H9 (cell line): ENCODE results near the gene IQGAP2. TPM values are rescaled to one million over a fixed set of nuclear protein-coding genes. Genes with fewer than 3 reads are reported as not detected.

Experiments
- DNase-seq: peaks from one replicate; pipeline ENCODE4 v3.0.0-alpha.2; 2017
- H2AFZ ChIP-seq: one replicate; pipeline ENCODE4 v1.6.1; 2013; ENCODE audit warnings: mild to moderate bottlenecking, low read length, control low read depth, moderate library complexity
- H2AK5ac ChIP-seq: 2 replicates; pipeline ENCODE4 v1.6.1; 2013; ENCODE audit warnings: low read length, control low read depth, mixed read lengths; ENCODE audit not compliant: insufficient read length
- H2BK120ac ChIP-seq: one replicate; pipeline ENCODE4 v1.6.1; 2013; ENCODE audit warnings: low read depth, mild to moderate bottlenecking, low read length, control low read depth, inconsistent platforms; ENCODE audit not compliant: poor library complexity, severe bottlenecking
- H2BK12ac ChIP-seq: 2 replicates; pipeline ENCODE4 v1.6.1; 2013; ENCODE audit warnings: low read length, control low read depth, mixed read lengths, low read depth; ENCODE audit not compliant: insufficient read length
- H2BK15ac ChIP-seq: 2 replicates; pipeline ENCODE4 v1.6.1; 2013; ENCODE audit warnings: low read depth, low read length, control low read depth
- H2BK20ac ChIP-seq: one replicate; pipeline ENCODE4 v1.6.1; 2013; ENCODE audit warnings: low read depth, mild to moderate bottlenecking, low read length, control low read depth, inconsistent platforms; ENCODE audit not compliant: poor library complexity, severe bottlenecking
- H2BK5ac ChIP-seq: 2 replicates; pipeline ENCODE4 v1.6.1; 2013; ENCODE audit warnings: low read length, control low read depth, mixed read lengths; ENCODE audit not compliant: insufficient read length
- H3K14ac ChIP-seq: 2 replicates; pipeline ENCODE4 v1.6.1; 2013; ENCODE audit warnings: low read length, control low read depth; ENCODE audit not compliant: insufficient read depth
- H3K18ac ChIP-seq: 2 replicates; pipeline ENCODE4 v1.6.1; 2013; ENCODE audit warnings: low read depth, mild to moderate bottlenecking, mixed read lengths, low read length, control low read depth; ENCODE audit not compliant: insufficient read length
- H3K23ac ChIP-seq: 2 replicates; pipeline ENCODE4 v1.6.1; 2013; ENCODE audit warnings: low read length, control low read depth, mixed read lengths, low read depth; ENCODE audit not compliant: insufficient read length
- H3K23me2 ChIP-seq: 2 replicates; pipeline ENCODE4 v1.6.1; 2013; ENCODE audit warnings: low read depth, mild to moderate bottlenecking, mixed read lengths, low read length, control low read depth; ENCODE audit not compliant: insufficient read length, poor library complexity, severe bottlenecking
- H3K27ac ChIP-seq: 2 replicates; pipeline ENCODE4 v1.5.1; 2013; ENCODE audit warnings: low read length, control low read depth, mixed read lengths, low read depth; ENCODE audit not compliant: insufficient read length
- H3K27me3 ChIP-seq: 2 replicates; pipeline ENCODE4 v1.6.1; 2013; ENCODE audit warnings: low read length, control low read depth, inconsistent platforms; ENCODE audit not compliant: insufficient read depth
- H3K4ac ChIP-seq: 2 replicates; pipeline ENCODE4 v1.6.1; 2013; ENCODE audit warnings: low read depth, mild to moderate bottlenecking, control low read depth, inconsistent platforms, low read length, moderate library complexity
- H3K4me1 ChIP-seq: 2 replicates; pipeline ENCODE4 v1.6.1; 2013; ENCODE audit warnings: low read length, control low read depth, inconsistent platforms; ENCODE audit not compliant: insufficient read depth
- H3K4me2 ChIP-seq: 2 replicates; pipeline ENCODE4 v1.6.1; 2013; ENCODE audit warnings: low read length, control low read depth, mixed read lengths; ENCODE audit not compliant: insufficient read length, insufficient read depth
- H3K56ac ChIP-seq: 2 replicates; pipeline ENCODE4 v1.6.1; 2013; ENCODE audit warnings: low read depth, mild to moderate bottlenecking, mixed read lengths, low read length, control low read depth; ENCODE audit not compliant: insufficient read length
- H3K79me1 ChIP-seq: 2 replicates; pipeline ENCODE4 v1.6.1; 2013; ENCODE audit warnings: low read depth, mild to moderate bottlenecking, moderate library complexity, low read length, control low read depth, inconsistent platforms; ENCODE audit not compliant: insufficient read depth, poor library complexity, severe bottlenecking
- H3K79me2 ChIP-seq: 2 replicates; pipeline ENCODE4 v1.6.1; 2013; ENCODE audit warnings: low read length, control low read depth, inconsistent platforms; ENCODE audit not compliant: insufficient read depth
- H3K9ac ChIP-seq: 2 replicates; pipeline ENCODE4 v1.6.1; 2013; ENCODE audit warnings: low read length, control low read depth, mixed read lengths; ENCODE audit not compliant: insufficient read length; ENCODE audit errors: extremely low read depth
- H3K9me3 ChIP-seq: one replicate; pipeline ENCODE4 v1.6.1; 2013; ENCODE audit warnings: low read depth, low read length, inconsistent platforms; ENCODE audit not compliant: control insufficient read depth
- H3T11ph ChIP-seq: one replicate; pipeline ENCODE4 v1.6.1; 2013; ENCODE audit warnings: mild to moderate bottlenecking, low read length, control low read depth, inconsistent platforms
- H4K20me1 ChIP-seq: one replicate; pipeline ENCODE4 v1.6.1; 2013; ENCODE audit not compliant: control insufficient read depth, insufficient read length, insufficient read depth
- H4K5ac ChIP-seq: 2 replicates; pipeline ENCODE4 v1.6.1; 2013; ENCODE audit warnings: low read depth, mild to moderate bottlenecking, mixed read lengths, low read length, control low read depth; ENCODE audit not compliant: insufficient read length
- H4K8ac ChIP-seq: replicated peaks from 2 replicates; pipeline ENCODE4 v1.6.1; 2013; ENCODE audit warnings: low read length, control low read depth, mixed read lengths, low read depth; ENCODE audit not compliant: insufficient read length
- H4K91ac ChIP-seq: 2 replicates; pipeline ENCODE4 v1.6.1; 2013; ENCODE audit warnings: low read depth, mild to moderate bottlenecking, moderate library complexity, mixed read lengths, low read length, control low read depth; ENCODE audit not compliant: insufficient read length
- H3K27ac Mint-ChIP-seq, 3 experiments: 2 replicates in 2 of 3; 3 replicates in 1 of 3; pipeline ENCODE4 v1.8.0; 2020 to 2021; ENCODE audit warnings: mixed read lengths in 3 of 3, mild to moderate bottlenecking in 1 of 3, moderate library complexity in 1 of 3
- H3K27me3 Mint-ChIP-seq: 2 replicates; pipeline ENCODE4 v1.8.0; 2021; ENCODE audit warnings: low read depth, mild to moderate bottlenecking, moderate library complexity, mixed read lengths
- H3K36me3 Mint-ChIP-seq, 3 experiments: 2 replicates in 2 of 3; 3 replicates in 1 of 3; pipeline ENCODE4 v1.8.0; 2020 to 2021; ENCODE audit warnings: low read depth in 3 of 3, mixed read lengths in 3 of 3; ENCODE audit not compliant: insufficient read depth in 1 of 3
- H3K4me1 Mint-ChIP-seq, 2 experiments: 2 replicates each; pipeline ENCODE4 v1.8.0; 2020; ENCODE audit warnings: mixed read lengths in 2 of 2
- H3K4me3 Mint-ChIP-seq, 2 experiments: 2 replicates in 1 of 2; 3 replicates in 1 of 2; pipeline ENCODE4 v1.8.0; 2020 to 2021; ENCODE audit warnings: mild to moderate bottlenecking in 2 of 2, mixed read lengths in 2 of 2, moderate library complexity in 1 of 2
- H3K9me3 Mint-ChIP-seq, 2 experiments: 2 replicates in 1 of 2; 3 replicates in 1 of 2; pipeline ENCODE4 v1.8.0; 2020; ENCODE audit warnings: mild to moderate bottlenecking in 2 of 2, mixed read lengths in 2 of 2, moderate library complexity in 1 of 2
- WGBS: extraction: QIAGEN DNeasy Blood & Tissue Kit; methylation state at CpG from one replicate; pipeline ENCODE4 v1.1.7; 2013; ENCODE audit warnings: missing lambda C conversion rate, low lambda C conversion rate, mixed read lengths; ENCODE audit not compliant: insufficient read length; ENCODE audit errors: extremely low coverage; 5-methylcytosine and 5-hydroxymethylcytosine counted together
- total RNA-seq: library from RNA; stranded (reverse); gene quantifications from 2 replicates; pipeline ENCODE4 v1.2.1, GENCODE V29; 2021
- TF ChIP-seq, protein P1 (sequence below): fragments of 200-600 bp; sonication (generic); conservative IDR thresholded peaks from 3 replicates; pipeline ENCODE4 v1.8.0; 2021; ENCODE audit warnings: antibody characterized with exemption, mild to moderate bottlenecking

The IQGAP2 gene
- total RNA-seq, 1 experiment from 2014 or later: 22.5 TPM

DNA sequence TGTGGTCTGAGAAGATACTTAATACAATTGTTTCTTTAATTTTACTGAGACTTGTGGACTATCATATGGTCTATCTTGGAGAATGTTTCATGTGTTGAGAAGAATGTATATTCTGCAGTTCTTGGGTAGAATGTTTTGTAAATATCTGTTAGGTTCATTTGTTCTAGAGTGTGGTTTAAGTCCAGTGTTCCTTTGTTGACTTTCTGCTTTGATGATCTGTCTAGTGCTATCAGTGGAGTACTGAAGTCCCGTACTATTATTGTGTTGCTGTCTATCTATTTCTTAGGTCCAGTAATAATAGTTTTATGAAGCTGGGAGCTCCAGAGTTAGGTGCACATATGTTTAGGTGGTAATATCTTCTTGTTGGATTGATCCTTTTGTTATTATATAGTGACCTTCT lies 36.1 kb downstream of the IQGAP2 start:
- H3K4me1 Mint-ChIP-seq: 0 out of 4 replicates have a peak, but pooled peaks cover 0 to 4% of the 10 kb centered on the region in 2 experiments

More for the DNA sequence above, 36.1 kb downstream of the IQGAP2 start:
- TF ChIP-seq, protein P1, sequence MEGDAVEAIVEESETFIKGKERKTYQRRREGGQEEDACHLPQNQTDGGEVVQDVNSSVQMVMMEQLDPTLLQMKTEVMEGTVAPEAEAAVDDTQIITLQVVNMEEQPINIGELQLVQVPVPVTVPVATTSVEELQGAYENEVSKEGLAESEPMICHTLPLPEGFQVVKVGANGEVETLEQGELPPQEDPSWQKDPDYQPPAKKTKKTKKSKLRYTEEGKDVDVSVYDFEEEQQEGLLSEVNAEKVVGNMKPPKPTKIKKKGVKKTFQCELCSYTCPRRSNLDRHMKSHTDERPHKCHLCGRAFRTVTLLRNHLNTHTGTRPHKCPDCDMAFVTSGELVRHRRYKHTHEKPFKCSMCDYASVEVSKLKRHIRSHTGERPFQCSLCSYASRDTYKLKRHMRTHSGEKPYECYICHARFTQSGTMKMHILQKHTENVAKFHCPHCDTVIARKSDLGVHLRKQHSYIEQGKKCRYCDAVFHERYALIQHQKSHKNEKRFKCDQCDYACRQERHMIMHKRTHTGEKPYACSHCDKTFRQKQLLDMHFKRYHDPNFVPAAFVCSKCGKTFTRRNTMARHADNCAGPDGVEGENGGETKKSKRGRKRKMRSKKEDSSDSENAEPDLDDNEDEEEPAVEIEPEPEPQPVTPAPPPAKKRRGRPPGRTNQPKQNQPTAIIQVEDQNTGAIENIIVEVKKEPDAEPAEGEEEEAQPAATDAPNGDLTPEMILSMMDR: no peak
- H3K9ac ChIP-seq: no peak overlapping the region
- H3K79me2 ChIP-seq: no peaks in the 10 kb centered on the region; the same call in 1 of the 2 replicates
- H3K9me3 Mint-ChIP-seq: peaks cover 7 to 11% of the 10 kb centered on the region in 2 experiments
- DNase-seq: no peak
- H4K20me1 ChIP-seq: no peaks in the 10 kb centered on the region
- H3K56ac ChIP-seq: no peak overlapping the region
- H3K4me1 ChIP-seq: no peaks in the 10 kb centered on the region
- no peak overlapping the region for H4K8ac ChIP-seq
- H3T11ph ChIP-seq: no peak overlapping the region
- no peak overlapping the region for H3K23ac ChIP-seq
- H3K18ac ChIP-seq: no peak overlapping the region
- H2AFZ ChIP-seq: no peak overlapping the region
- H3K23me2 ChIP-seq: no peaks in the 10 kb centered on the region
- H2BK20ac ChIP-seq: no peak overlapping the region
- no peaks in the 10 kb centered on the region for H3K27me3 Mint-ChIP-seq
- H2BK15ac ChIP-seq: no peak overlapping the region
- no peaks in the 10 kb centered on the region for H3K27me3 ChIP-seq
- H2BK12ac ChIP-seq: no peak overlapping the region
- H3K9me3 ChIP-seq: no peaks in the 10 kb centered on the region
- no peak overlapping the region for H4K5ac ChIP-seq
- no peak overlapping the region for H2BK120ac ChIP-seq
- no peak overlapping the region for H3K27ac ChIP-seq
- no peak overlapping the region for H4K91ac ChIP-seq
- no peak overlapping the region for H3K4me3 Mint-ChIP-seq
- no peak overlapping the region for H2AK5ac ChIP-seq
- H3K14ac ChIP-seq: no peak overlapping the region
- H3K4ac ChIP-seq: no peak overlapping the region
- H3K27ac Mint-ChIP-seq: no peak overlapping the region
- no CpG with 5 or more reads among the region's 1 CpG for WGBS
- no peak overlapping the region for H2BK5ac ChIP-seq
- peaks cover 2 to 11% (median 11%) of the 10 kb centered on the region in 3 experiments; a peak in 4 of 7 replicates for H3K36me3 Mint-ChIP-seq
- H3K4me2 ChIP-seq: no peak overlapping the region
- no peaks in the 10 kb centered on the region for H3K79me1 ChIP-seq
